Measurements from ENCODE around the gene NFKBIE. TPM values are rescaled to one million over a fixed set of nuclear protein-coding genes. Genes with fewer than 3 reads are reported as not detected.
A peak's percentile ranks its signal among the peaks of the same experiment; 100 is the strongest.

Gene NFKBIE
- total and polyA plus RNA-seq, 2 of the 13 experiments (the other 11 are each of a cell fraction or from before 2014, with no cell fraction given): 6.7 to 14.5 TPM

DNA sequence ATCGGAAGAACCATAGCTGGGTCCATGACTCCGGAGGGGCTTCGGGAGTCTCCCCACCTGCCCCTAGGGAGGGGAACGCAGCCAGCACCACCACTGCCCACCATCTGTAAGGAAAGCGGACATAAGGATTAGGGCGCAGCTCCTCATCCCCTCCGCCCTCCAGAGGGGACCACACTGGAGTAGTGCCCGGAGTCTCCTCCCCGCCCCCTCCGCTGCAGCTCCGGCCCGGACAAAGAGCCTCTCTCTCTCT, 8.7 kb downstream of the NFKBIE start (continued):
- TF ChIP-seq ZBTB7B (CRISPR knock-in tag; IDR thresholded peaks at IDR 0.05) (no peak), MEIS2 (CRISPR knock-in tag; IDR thresholded peaks at IDR 0.05) (peak; percentile 50; the same call in 1 of the 2 replicates)

DNA sequence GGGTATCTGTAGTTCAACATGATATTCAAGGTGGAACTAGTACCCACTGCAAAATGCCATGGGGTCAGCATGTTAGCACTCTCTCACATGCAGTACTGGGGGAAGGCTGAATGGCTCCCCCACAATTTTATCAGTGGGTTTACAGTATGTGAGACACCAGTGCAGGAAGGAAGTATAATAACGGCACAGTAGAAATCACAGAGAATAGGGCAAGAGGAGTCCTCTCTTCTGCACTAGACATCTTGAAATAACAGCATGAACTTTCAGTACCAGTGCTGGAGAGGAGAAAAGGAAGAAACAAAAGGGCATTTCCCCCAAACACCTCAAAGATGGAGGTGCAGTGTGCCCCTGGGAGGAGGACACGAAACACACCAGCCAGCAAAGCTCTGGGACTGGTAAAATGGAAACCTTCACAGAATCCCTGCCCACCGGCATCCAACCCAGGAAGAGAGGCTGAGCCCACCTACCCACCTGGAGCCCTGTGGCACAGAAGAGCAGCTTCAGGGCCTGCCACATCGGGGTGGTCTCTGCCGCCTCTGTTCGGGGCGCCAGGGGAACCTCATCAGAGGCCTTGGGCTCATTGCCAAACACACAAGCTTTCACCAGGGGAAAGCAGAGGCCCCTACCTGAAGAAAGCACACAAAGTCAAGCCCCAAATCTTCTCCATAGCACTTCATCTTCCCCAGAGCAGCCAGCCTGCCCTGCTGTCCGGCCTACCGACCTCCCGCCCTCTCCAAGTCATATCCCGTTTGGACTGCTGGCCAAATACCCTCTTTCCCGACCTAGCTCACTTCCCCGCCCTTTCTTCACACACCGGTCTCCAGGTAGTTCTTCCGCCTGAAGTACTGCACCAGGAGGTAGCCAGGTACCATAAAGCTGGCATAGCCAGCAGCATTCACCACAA, 9.2 kb downstream of the NFKBIE start:
- DNase-seq (ENCODE audit: low spot score) (no peak), ATAC-seq (peak; percentile 35), FAIRE-seq (no peak)
- Histone ChIP-seq H2AFZ (ENCODE audit: low read length) (no peak overlapping the region), H3K4me3 (replicated peaks in 1 of 3; ENCODE audit: insufficient read depth in 1 of 3, low read depth in 2 of 3, low read length in 3 of 3) (peak overlapping the region; percentile 66 to 84 (median 71)), H4K20me1 (ENCODE audit: insufficient read depth, low read length) (peaks cover 54% of the 10 kb centered on the region), H3K9ac (ENCODE audit: insufficient read depth, low read depth, low read length) (peak overlapping the region; percentile 92), H3K27me3 (ENCODE audit: control insufficient read depth in 1 of 2, insufficient read depth in 2 of 2, low read length in 2 of 2) (no peaks in the 10 kb centered on the region; a peak in 1 of 5 replicates), H3K36me3 (replicated peaks in 1 of 2; ENCODE audit: control insufficient read depth in 1 of 2, insufficient read depth in 2 of 2, low read length in 2 of 2) (peaks cover 30 to 57% of the 10 kb centered on the region in 2 experiments), H3K9me3 (ENCODE audit: low read length) (no peaks in the 10 kb centered on the region), H3K4me1 (ENCODE audit: insufficient read depth, low read length) (peaks cover 61% of the 10 kb centered on the region), H3K27ac (ENCODE audit: extremely low read length, insufficient read depth, low read length) (peak overlapping the region; percentile 93), H3K79me2 (ENCODE audit: insufficient read depth, low read length) (peaks cover 22% of the 10 kb centered on the region), H3K4me2 (ENCODE audit: low read depth, low read length) (peak overlapping the region; percentile 96)
- WGBS (ENCODE audit: low lambda C conversion rate): 21% methylated on average over 14 of the region's 15 CpGs
- ChIA-PET POLR2A (interaction anchor here (0.6 to 6.0 kb wide), 30 partner anchors 8 to 627 kb away, joined by 3 to 264 read pairs (median 5); partner anchors contain the start of genes AARS2, CDC5L, GTPBP2 and HSP90AB1), CTCF (ENCODE audit: low intra/inter-chr PET ratio, low total read pairs) (no interaction called here)
- BruUV-seq (replicated peaks): TSS peak; percentile 40
- intact Hi-C loops (cut with micrococcal nuclease; ENCODE audit: unreplicated experiment): no loop called here
- in situ Hi-C loops (cut with HindIII; ENCODE audit: extremely low pct_ligation_motif_present, low pct_unique_long_range_greater_than_20kb): no loop called here
- TF ChIP-seq ATM (IDR thresholded peaks at IDR 0.05; ENCODE audit: borderline replicate concordance): no peak
- TF ChIP-seq TCF12 (IDR thresholded peaks at IDR 0.05): no peak
- TF ChIP-seq TCF12 (CRISPR knock-in tag; IDR thresholded peaks at IDR 0.05): peak; percentile 46; the same call in 1 of the 2 replicates
- 0 out of 2 replicates have a peak, but pooled peaks have one; percentile 9 for TF ChIP-seq ZNF703 (CRISPR knock-in tag; IDR thresholded peaks at IDR 0.05; ENCODE audit: borderline replicate concordance)
- TF ChIP-seq ZNF17 (CRISPR knock-in tag; IDR thresholded peaks at IDR 0.05): no peak
- TF ChIP-seq RAD51 (IDR thresholded peaks at IDR 0.05; ENCODE audit: borderline replicate concordance): no peak
- peak; percentile 40 for TF ChIP-seq IKZF4 (CRISPR knock-in tag; IDR thresholded peaks at IDR 0.05; ENCODE audit: borderline replicate concordance, low read depth, not compliant biosample characterization)
- TF ChIP-seq, protein P1, sequence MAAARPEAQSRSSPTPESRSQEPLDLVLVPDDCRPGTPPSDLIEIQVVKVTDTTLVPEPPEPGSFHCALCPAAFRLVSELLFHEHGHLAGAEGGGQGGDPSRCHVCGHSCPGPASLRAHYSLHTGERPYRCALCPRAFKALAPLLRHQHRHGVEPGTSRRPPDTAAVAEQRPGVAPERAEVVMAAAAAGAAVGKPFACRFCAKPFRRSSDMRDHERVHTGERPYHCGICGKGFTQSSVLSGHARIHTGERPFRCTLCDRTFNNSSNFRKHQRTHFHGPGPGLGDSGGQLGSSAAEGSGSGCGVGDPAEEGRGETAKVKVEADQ (CRISPR knock-in tag; IDR thresholded peaks at IDR 0.05; ENCODE audit: borderline replicate concordance): peak; percentile 13; the same call in 1 of the 2 replicates
- TF ChIP-seq, protein P2, sequence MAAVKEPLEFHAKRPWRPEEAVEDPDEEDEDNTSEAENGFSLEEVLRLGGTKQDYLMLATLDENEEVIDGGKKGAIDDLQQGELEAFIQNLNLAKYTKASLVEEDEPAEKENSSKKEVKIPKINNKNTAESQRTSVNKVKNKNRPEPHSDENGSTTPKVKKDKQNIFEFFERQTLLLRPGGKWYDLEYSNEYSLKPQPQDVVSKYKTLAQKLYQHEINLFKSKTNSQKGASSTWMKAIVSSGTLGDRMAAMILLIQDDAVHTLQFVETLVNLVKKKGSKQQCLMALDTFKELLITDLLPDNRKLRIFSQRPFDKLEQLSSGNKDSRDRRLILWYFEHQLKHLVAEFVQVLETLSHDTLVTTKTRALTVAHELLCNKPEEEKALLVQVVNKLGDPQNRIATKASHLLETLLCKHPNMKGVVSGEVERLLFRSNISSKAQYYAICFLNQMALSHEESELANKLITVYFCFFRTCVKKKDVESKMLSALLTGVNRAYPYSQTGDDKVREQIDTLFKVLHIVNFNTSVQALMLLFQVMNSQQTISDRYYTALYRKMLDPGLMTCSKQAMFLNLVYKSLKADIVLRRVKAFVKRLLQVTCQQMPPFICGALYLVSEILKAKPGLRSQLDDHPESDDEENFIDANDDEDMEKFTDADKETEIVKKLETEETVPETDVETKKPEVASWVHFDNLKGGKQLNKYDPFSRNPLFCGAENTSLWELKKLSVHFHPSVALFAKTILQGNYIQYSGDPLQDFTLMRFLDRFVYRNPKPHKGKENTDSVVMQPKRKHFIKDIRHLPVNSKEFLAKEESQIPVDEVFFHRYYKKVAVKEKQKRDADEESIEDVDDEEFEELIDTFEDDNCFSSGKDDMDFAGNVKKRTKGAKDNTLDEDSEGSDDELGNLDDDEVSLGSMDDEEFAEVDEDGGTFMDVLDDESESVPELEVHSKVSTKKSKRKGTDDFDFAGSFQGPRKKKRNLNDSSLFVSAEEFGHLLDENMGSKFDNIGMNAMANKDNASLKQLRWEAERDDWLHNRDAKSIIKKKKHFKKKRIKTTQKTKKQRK (IDR thresholded peaks at IDR 0.05; ENCODE audit: low read length): peak; percentile 23; the same call in 1 of the 2 replicates
- TF ChIP-seq, protein P3, sequence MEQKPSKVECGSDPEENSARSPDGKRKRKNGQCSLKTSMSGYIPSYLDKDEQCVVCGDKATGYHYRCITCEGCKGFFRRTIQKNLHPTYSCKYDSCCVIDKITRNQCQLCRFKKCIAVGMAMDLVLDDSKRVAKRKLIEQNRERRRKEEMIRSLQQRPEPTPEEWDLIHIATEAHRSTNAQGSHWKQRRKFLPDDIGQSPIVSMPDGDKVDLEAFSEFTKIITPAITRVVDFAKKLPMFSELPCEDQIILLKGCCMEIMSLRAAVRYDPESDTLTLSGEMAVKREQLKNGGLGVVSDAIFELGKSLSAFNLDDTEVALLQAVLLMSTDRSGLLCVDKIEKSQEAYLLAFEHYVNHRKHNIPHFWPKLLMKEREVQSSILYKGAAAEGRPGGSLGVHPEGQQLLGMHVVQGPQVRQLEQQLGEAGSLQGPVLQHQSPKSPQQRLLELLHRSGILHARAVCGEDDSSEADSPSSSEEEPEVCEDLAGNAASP (CRISPR knock-in tag; IDR thresholded peaks at IDR 0.05; ENCODE audit: borderline replicate concordance): no peak
- TF ChIP-seq ZNF468 (CRISPR knock-in tag; IDR thresholded peaks at IDR 0.05): no peak
- TF ChIP-seq ZNF7 (CRISPR knock-in tag; IDR thresholded peaks at IDR 0.05): no peak

Measured in HepG2 (cell line).